Ectodermal cell (in vitro differentiated cells): ENCODE measurements around the gene CCDC116.

ENCODE experiments used
- H3K27ac ChIP-seq: 2 replicates; pipeline ENCODE4 v1.7.0; 2013; ENCODE audit warnings: mild to moderate bottlenecking, low read depth, low read length; ENCODE audit not compliant: insufficient read depth, poor library complexity, severe bottlenecking
- H3K27me3 ChIP-seq: 2 replicates; pipeline ENCODE4 v1.7.0; 2013; ENCODE audit warnings: mild to moderate bottlenecking, low read length; ENCODE audit not compliant: insufficient read depth, control insufficient read depth, poor library complexity, severe bottlenecking
- H3K36me3 ChIP-seq: one replicate; pipeline ENCODE4 v1.7.0; 2013; ENCODE audit warnings: low read length; ENCODE audit not compliant: control insufficient read depth, insufficient read depth
- H3K4me1 ChIP-seq: one replicate; pipeline ENCODE4 v1.7.0; 2013; ENCODE audit warnings: low read length; ENCODE audit not compliant: control insufficient read depth, insufficient read depth
- H3K4me3 ChIP-seq: 2 replicates; pipeline ENCODE4 v1.7.0; 2013; ENCODE audit warnings: low read depth, low read length, control low read depth; ENCODE audit not compliant: insufficient read depth
- H3K9me3 ChIP-seq: 2 replicates; pipeline ENCODE4 v1.7.0; 2013; ENCODE audit warnings: mild to moderate bottlenecking, low read length, moderate library complexity; ENCODE audit not compliant: control insufficient read depth
- WGBS, 2 experiments: methylation state at CpG; one replicate each; pipeline ENCODE4 v1.1.7; 2013; ENCODE audit warnings: missing lambda C conversion rate in 2 of 2; 5-methylcytosine and 5-hydroxymethylcytosine counted together

The CCDC116 gene

DNA sequence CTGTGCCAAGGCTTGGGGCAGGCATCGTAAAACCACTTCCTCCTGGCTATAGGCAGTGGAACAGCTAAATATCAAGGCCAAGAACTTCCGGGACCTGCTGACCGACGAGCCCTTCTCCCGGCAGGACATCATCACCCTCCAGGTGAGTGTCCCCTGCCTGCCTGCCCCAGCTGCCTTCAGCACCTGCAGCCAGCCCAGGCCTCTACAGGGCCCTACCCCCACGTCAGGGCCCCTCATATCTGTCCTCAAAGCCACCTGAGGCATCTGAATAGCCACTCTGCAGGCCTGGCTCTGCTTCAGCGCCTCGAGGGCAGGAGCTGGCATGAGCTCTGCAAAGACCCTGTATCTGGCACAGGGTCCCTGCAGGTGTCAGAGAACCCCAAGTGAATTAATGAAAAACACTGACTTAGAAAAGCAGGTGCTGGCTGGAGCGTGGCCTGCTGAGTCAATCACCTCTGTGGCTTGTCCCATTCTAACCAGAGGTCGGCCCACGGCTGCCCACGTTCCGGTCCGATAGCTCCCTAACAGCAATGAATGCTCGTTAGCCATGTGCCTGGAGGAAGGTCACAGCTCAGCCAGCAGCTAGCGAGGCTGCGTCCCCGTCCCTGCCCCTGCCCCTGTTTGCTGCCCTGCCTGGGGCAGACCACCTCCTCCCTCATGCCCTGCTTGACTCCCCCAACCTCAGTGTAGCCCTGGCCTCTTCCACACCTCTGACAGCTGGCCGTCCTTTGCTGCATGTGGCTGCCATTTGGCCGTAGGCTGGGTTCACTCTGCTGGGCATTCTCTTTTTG, 50.0 kb downstream of the CCDC116 start:
- 94% methylated on average over 20 of the region's 20 CpGs for WGBS, 2 experiments
- no peak overlapping the region for H3K4me3 ChIP-seq
- no peaks in the 10 kb centered on the region for H3K4me1 ChIP-seq
- H3K36me3 ChIP-seq, result peaks cover 4% of the 10 kb centered on the region
- H3K27me3 ChIP-seq, result no peaks in the 10 kb centered on the region
- H3K9me3 ChIP-seq, result no peaks in the 10 kb centered on the region
- no peak overlapping the region for H3K27ac ChIP-seq

DNA sequence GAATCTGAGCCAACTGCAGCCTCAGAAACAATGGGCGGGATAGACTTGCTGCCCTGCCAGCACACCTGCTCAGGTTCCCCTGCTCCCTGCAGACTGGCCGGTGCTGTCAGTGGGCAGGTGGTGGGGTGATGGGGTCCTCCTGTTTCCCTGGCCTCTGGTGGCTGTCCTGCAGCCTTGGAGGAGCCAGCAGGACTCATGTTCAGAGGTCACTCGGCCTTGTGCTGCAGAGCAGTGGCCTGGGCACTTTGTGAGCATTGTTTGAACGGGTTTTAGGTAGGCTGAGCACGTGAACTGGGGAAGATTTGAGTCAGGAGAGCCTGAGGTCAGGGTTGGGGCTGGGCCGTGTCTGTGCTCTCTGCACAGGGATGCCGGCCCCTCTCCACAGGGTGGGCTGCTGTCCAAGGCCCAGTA, 50.8 kb downstream of the CCDC116 start:
- peaks cover 4% of the 10 kb centered on the region for H3K36me3 ChIP-seq
- WGBS, 2 experiments, result 94 to 95% methylated on average over 7 of the region's 7 CpGs
- H3K9me3 ChIP-seq, result no peaks in the 10 kb centered on the region
- H3K4me1 ChIP-seq, result no peaks in the 10 kb centered on the region
- H3K4me3 ChIP-seq, result no peak overlapping the region
- no peaks in the 10 kb centered on the region for H3K27me3 ChIP-seq
- H3K27ac ChIP-seq, result no peak overlapping the region

DNA sequence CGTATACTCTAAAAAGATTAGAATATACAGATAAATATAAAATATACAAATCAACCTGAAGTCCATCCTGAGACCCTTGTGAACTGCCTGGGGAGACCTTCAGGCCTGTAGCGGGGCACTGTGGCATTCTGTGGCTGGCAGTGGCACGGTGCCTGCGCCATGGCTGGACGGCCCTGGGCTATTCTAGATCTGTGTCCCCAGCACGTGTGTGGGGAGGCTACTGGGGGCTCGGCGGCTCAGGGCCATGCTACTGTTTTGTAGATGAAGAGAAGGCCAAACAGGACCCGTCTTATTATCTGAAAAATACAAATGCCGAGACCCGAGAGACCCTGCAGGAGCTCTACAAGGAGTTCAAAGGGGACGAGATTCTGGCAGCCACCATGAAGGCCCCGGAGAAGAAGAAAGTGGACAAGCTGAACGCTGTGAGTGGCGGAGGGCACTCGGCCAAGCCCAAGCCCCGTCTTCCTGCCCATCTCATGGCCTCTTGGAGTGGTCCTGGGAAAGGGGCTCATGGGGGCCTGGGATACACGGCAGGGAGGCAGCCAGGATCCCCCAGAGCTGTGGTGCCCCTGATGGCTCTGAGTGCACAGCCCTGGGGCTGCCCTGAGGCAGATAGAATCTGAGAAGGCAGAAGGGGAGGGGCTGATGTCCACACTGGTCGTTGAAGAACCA, 52.1 kb downstream of the CCDC116 start:
- H3K27ac ChIP-seq, result no peak overlapping the region
- H3K9me3 ChIP-seq, result no peaks in the 10 kb centered on the region
- WGBS, 2 experiments, result 95% methylated on average over 18 of the region's 19 CpGs
- no peak overlapping the region for H3K4me3 ChIP-seq
- H3K36me3 ChIP-seq, result peaks cover 4% of the 10 kb centered on the region
- no peaks in the 10 kb centered on the region for H3K27me3 ChIP-seq
- no peaks in the 10 kb centered on the region for H3K4me1 ChIP-seq

DNA sequence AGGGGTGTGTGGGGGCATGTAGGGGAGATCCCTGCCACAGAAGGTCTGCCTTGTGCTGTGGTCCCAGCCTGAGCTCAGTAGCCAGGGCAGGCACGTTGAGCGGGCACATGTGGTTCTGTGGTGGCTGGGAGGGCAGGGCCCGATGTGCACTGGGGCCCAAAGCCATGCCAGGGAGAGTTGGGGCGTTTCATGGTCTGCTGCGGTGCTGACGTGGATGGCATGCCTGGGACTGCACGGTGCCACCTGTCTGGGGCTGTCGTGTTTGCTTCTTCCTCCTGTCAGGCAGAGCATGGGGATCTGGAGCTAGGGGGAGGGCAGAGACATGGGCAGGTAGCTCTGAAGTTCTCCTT, 52.6 kb downstream of the CCDC116 start:
- peaks cover 4% of the 10 kb centered on the region for H3K36me3 ChIP-seq
- H3K4me3 ChIP-seq, result no peak overlapping the region
- H3K4me1 ChIP-seq, result no peaks in the 10 kb centered on the region
- 95% methylated on average over 8 of the region's 8 CpGs for WGBS, 2 experiments
- H3K27ac ChIP-seq, result no peak overlapping the region
- no peaks in the 10 kb centered on the region for H3K9me3 ChIP-seq
- no peaks in the 10 kb centered on the region for H3K27me3 ChIP-seq

DNA sequence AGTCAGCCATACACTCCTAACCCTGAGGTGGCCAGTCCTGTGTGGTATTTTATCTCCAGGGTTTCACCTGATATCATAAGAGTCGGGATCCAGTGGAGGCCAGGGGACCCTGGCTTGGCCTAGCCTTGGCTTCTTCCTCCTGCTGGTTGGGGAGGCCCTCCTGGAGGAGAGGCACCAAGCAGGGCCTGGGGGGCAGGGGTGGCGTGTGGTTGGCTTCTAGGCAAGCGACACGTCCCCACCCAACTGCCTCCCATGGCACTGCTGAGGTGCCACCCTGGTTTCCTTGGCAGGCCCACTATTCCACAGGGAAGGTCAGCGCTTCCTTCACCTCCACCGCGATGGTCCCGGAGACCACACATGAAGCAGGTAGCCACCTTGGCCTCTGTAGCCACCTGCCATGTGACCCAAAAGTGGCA, 53.6 kb downstream of the CCDC116 start:
- Histone ChIP-seq H3K4me1 (no peaks in the 10 kb centered on the region), H3K27ac (no peak overlapping the region), H3K27me3 (no peaks in the 10 kb centered on the region), H3K36me3 (peaks cover 4% of the 10 kb centered on the region), H3K9me3 (no peaks in the 10 kb centered on the region), H3K4me3 (no peak overlapping the region)
- 93 to 97% methylated on average over 8 of the region's 8 CpGs for WGBS, 2 experiments
